GM23248 (cell line): ENCODE measurements around the gene PRDM12. TPM values are rescaled to one million over a fixed set of nuclear protein-coding genes. Genes with fewer than 3 reads are reported as not detected.

Experiments
- DNase-seq: peaks from one replicate; pipeline ENCODE4 v3.0.0-alpha.2; 2015
- H2AFZ ChIP-seq: fragments of 200-600 bp; sonication (generic); 2 replicates; pipeline ENCODE4 v1.6.1; 2016; ENCODE audit warnings: antibody characterized with exemption
- H3F3A ChIP-seq: fragments of 200-600 bp; sonication (generic); 2 replicates; pipeline ENCODE4 v1.6.1; 2016; ENCODE audit warnings: mild to moderate bottlenecking, antibody characterized with exemption, mixed run types; ENCODE audit not compliant: insufficient read depth
- H3K27ac ChIP-seq: fragments of 200-600 bp; sonication (generic); 2 replicates; pipeline ENCODE4 v1.5.1; 2016; ENCODE audit warnings: mild to moderate bottlenecking
- H3K27me3 ChIP-seq: fragments of 200-600 bp; sonication (generic); replicated peaks from 2 replicates; pipeline ENCODE4 v1.6.1; 2016; ENCODE audit warnings: mild to moderate bottlenecking; ENCODE audit not compliant: insufficient read depth
- H3K36me3 ChIP-seq: fragments of 200-600 bp; sonication (generic); 2 replicates; pipeline ENCODE4 v1.6.1; 2016; ENCODE audit warnings: low read depth, mild to moderate bottlenecking
- H3K4me1 ChIP-seq: fragments of 200-600 bp; sonication (generic); 2 replicates; pipeline ENCODE4 v1.6.1; 2016; ENCODE audit warnings: mild to moderate bottlenecking; ENCODE audit not compliant: insufficient read depth
- H3K4me2 ChIP-seq: fragments of 200-600 bp; sonication (generic); one replicate; pipeline ENCODE4 v1.6.1; 2016; ENCODE audit warnings: mild to moderate bottlenecking; ENCODE audit not compliant: unreplicated experiment
- H3K4me3 ChIP-seq: fragments of 200-600 bp; sonication (generic); 2 replicates; pipeline ENCODE4 v1.5.1; 2016; ENCODE audit warnings: mild to moderate bottlenecking
- H3K79me2 ChIP-seq: fragments of 200-600 bp; sonication (generic); 2 replicates; pipeline ENCODE4 v1.6.1; 2016; ENCODE audit warnings: mild to moderate bottlenecking; ENCODE audit not compliant: insufficient read depth
- H3K9ac ChIP-seq: fragments of 200-600 bp; sonication (generic); 2 replicates; pipeline ENCODE4 v1.6.1; 2016; ENCODE audit warnings: mild to moderate bottlenecking
- H3K9me2 ChIP-seq: fragments of 200-600 bp; sonication (generic); 2 replicates; pipeline ENCODE4 v1.6.1; 2016; ENCODE audit warnings: mixed run types, mild to moderate bottlenecking, moderate library complexity; ENCODE audit not compliant: insufficient read depth
- H3K9me3 ChIP-seq: fragments of 200-600 bp; sonication (generic); one replicate; pipeline ENCODE4 v1.6.1; 2017; ENCODE audit warnings: low read depth
- H4K20me1 ChIP-seq: fragments of 200-600 bp; sonication (generic); 2 replicates; pipeline ENCODE4 v1.6.0; 2016; ENCODE audit not compliant: insufficient read depth
- EZH2 ChIP-seq: fragments of 200-600 bp; sonication (generic); IDR thresholded peaks from 2 replicates; pipeline ENCODE4 v1.6.1; 2018; ENCODE audit warnings: antibody characterized with exemption, mild to moderate bottlenecking; ENCODE audit not compliant: insufficient read depth, poor library complexity, severe bottlenecking
- EZH2phosphoT487 ChIP-seq: fragments of 200-600 bp; sonication (generic); IDR thresholded peaks from 2 replicates; pipeline ENCODE4 v1.6.1; 2018; ENCODE audit warnings: antibody characterized with exemption, moderate library complexity, mild to moderate bottlenecking, low read depth; ENCODE audit not compliant: insufficient read depth
- WGBS, 2 experiments: methylation state at CpG; one replicate each; pipeline ENCODE4 v1.1.6; 2015 to 2017; ENCODE audit warnings: low lambda C conversion rate in 2 of 2, low coverage in 1 of 2; ENCODE audit errors: missing lambda C conversion rate in 2 of 2; 5-methylcytosine and 5-hydroxymethylcytosine counted together
- in situ Hi-C: fragments of 300-500 bp; cut with MboI; formaldehyde crosslinking; loops from 2 replicates; pipeline ENCODE4 v1.15.0; 2020
- polyA plus RNA-seq: library from polyadenylated mRNA; unstranded; fragments of >200 nt; fragmentation: Nextera tagmentation; extraction: Ambion mirVana; gene quantifications from 2 replicates; pipeline ENCODE4 v1.2.1, GENCODE V29; 2016
- total RNA-seq: library from RNA; depleted of rRNA; stranded (reverse); fragments of >200 nt; shearing (Covaris generic); gene quantifications from 2 replicates; pipeline ENCODE4 v1.2.3, GENCODE V29; 2014

The PRDM12 gene
- total and polyA plus RNA-seq, 2 experiments from 2014 or later, result not detected

GRCh38 chr9:130630071-130630450, 34.3 kb upstream of the PRDM12 start:
- Histone ChIP-seq H3K27ac (no peak overlapping the region), H3K4me3 (no peak overlapping the region), H3K9me3 (no peaks in the 10 kb centered on the region), H3K36me3 (peaks cover 6% of the 10 kb centered on the region), H3K4me2 (no peak overlapping the region), H3K79me2 (no peaks in the 10 kb centered on the region), H3K27me3 (no peaks in the 10 kb centered on the region), H3K4me1 (no peaks in the 10 kb centered on the region), H2AFZ (no peak overlapping the region), H3K9me2 (no peaks in the 10 kb centered on the region), H3F3A (no peaks in the 10 kb centered on the region), H4K20me1 (no peaks in the 10 kb centered on the region), H3K9ac (no peak overlapping the region)
- DNase-seq, result no peak
- TF ChIP-seq EZH2, result no peak
- no peak for TF ChIP-seq EZH2phosphoT487
- 75 to 87% methylated on average over 3 to 4 of the region's 4 CpGs for WGBS, 2 experiments
- in situ Hi-C loops, result no loop called here

- Histone ChIP-seq H3K79me2 (no peaks in the 10 kb centered on the region), H3F3A (no peaks in the 10 kb centered on the region), H3K36me3 (no peaks in the 10 kb centered on the region; the same call in 1 of the 2 replicates), H2AFZ (no peak overlapping the region), H3K9me2 (no peaks in the 10 kb centered on the region), H3K4me3 (no peak overlapping the region), H3K9me3 (no peaks in the 10 kb centered on the region), H3K9ac (no peak overlapping the region), H3K4me1 (no peaks in the 10 kb centered on the region), H3K4me2 (no peak overlapping the region), H4K20me1 (no peaks in the 10 kb centered on the region), H3K27ac (no peak overlapping the region), H3K27me3 (no peaks in the 10 kb centered on the region)
- TF ChIP-seq EZH2, result no peak
- TF ChIP-seq EZH2phosphoT487, result no peak
- in situ Hi-C loops, result no loop called here
- no peak for DNase-seq
- WGBS, 2 experiments, result 94 to 96% methylated on average over 26 to 27 of the region's 27 CpGs
Measured at GRCh38 chr9:130630506-130631330, 33.7 kb upstream of the PRDM12 start.

- Histone ChIP-seq H3K9me2 (no peaks in the 10 kb centered on the region), H2AFZ (no peak overlapping the region), H3K9ac (no peak overlapping the region), H4K20me1 (no peaks in the 10 kb centered on the region), H3K27me3 (no peaks in the 10 kb centered on the region), H3K4me1 (no peaks in the 10 kb centered on the region), H3K4me2 (no peak overlapping the region), H3K36me3 (no peaks in the 10 kb centered on the region; the same call in 1 of the 2 replicates), H3F3A (no peaks in the 10 kb centered on the region), H3K9me3 (no peaks in the 10 kb centered on the region), H3K4me3 (no peak overlapping the region), H3K79me2 (no peaks in the 10 kb centered on the region), H3K27ac (no peak overlapping the region)
- in situ Hi-C loops, result no loop called here
- no peak for DNase-seq
- 90 to 91% methylated on average over 20 to 22 of the region's 22 CpGs for WGBS, 2 experiments
- no peak for TF ChIP-seq EZH2
- no peak for TF ChIP-seq EZH2phosphoT487
Measured at GRCh38 chr9:130631331-130632080, 32.9 kb upstream of the PRDM12 start.

- Histone ChIP-seq H3K9ac (no peak overlapping the region), H3K27me3 (no peaks in the 10 kb centered on the region), H3K27ac (no peak overlapping the region), H3K4me3 (no peak overlapping the region), H3F3A (no peaks in the 10 kb centered on the region), H3K9me2 (no peaks in the 10 kb centered on the region), H3K79me2 (no peaks in the 10 kb centered on the region), H3K36me3 (peaks cover 5% of the 10 kb centered on the region), H2AFZ (no peak overlapping the region), H3K9me3 (no peaks in the 10 kb centered on the region), H4K20me1 (no peaks in the 10 kb centered on the region), H3K4me2 (no peak overlapping the region), H3K4me1 (no peaks in the 10 kb centered on the region)
- WGBS, 2 experiments, result 83 to 93% methylated on average over 8 to 13 of the region's 13 CpGs
- in situ Hi-C loops, result no loop called here
- DNase-seq, result no peak
- TF ChIP-seq EZH2, result no peak
- no peak for TF ChIP-seq EZH2phosphoT487
Measured at GRCh38 chr9:130632081-130632710, 32.2 kb upstream of the PRDM12 start.
